SU-DHL-6 (cell line): ENCODE measurements around the gene PRICKLE1.

ENCODE experiments used
- H2AFZ ChIP-seq: fragments of 200-600 bp; sonication (generic); 2 replicates; pipeline ENCODE4 v1.6.1; 2014; ENCODE audit warnings: low read depth, mild to moderate bottlenecking, moderate library complexity, mixed read lengths, antibody characterized with exemption, low read length; ENCODE audit not compliant: severe bottlenecking
- H3F3A ChIP-seq: fragments of 200-600 bp; shearing (Covaris generic); 2 replicates; pipeline ENCODE4 v1.6.0; 2016; ENCODE audit warnings: antibody characterized with exemption, mild to moderate bottlenecking; ENCODE audit not compliant: insufficient read depth
- H3K27ac ChIP-seq: fragments of 200-600 bp; sonication (generic); 2 replicates; pipeline ENCODE4 v1.5.1; 2016; ENCODE audit warnings: low read depth, mild to moderate bottlenecking, low read length, moderate library complexity, mixed read lengths
- H3K27me3 ChIP-seq: fragments of 200-600 bp; sonication (generic), shearing (Covaris generic); 2 replicates; pipeline ENCODE4 v1.6.0; 2014; ENCODE audit warnings: mild to moderate bottlenecking, low read length
- H3K36me3 ChIP-seq: fragments of 200-600 bp; sonication (generic); 2 replicates; pipeline ENCODE4 v1.6.1; 2014; ENCODE audit warnings: mild to moderate bottlenecking, low read length, mixed read lengths
- H3K4me2 ChIP-seq: fragments of 300-600, 200-600 bp; shearing (Covaris generic), sonication (generic); 2 replicates; pipeline ENCODE4 v1.6.0; 2014; ENCODE audit warnings: low read length, low read depth, mild to moderate bottlenecking; ENCODE audit not compliant: poor library complexity, severe bottlenecking
- H3K4me3 ChIP-seq: fragments of 200-600 bp; sonication (generic); 2 replicates; pipeline ENCODE4 v1.5.1; 2014; ENCODE audit warnings: antibody characterized with exemption, low read length, mild to moderate bottlenecking, mixed read lengths; ENCODE audit not compliant: insufficient read depth, poor library complexity, severe bottlenecking
- H3K79me2 ChIP-seq: fragments of 200-600 bp; sonication (generic); 2 replicates; pipeline ENCODE4 v1.6.1; 2014; ENCODE audit warnings: mild to moderate bottlenecking, low read length, moderate library complexity; ENCODE audit not compliant: insufficient read depth
- H3K9ac ChIP-seq: fragments of 200-600 bp; sonication (generic); 2 replicates; pipeline ENCODE4 v1.7.0; 2014; ENCODE audit warnings: mild to moderate bottlenecking, low read length
- H3K9me2 ChIP-seq: fragments of 200-600 bp; sonication (generic); replicated peaks from 2 replicates; pipeline ENCODE4 v1.6.1; 2014; ENCODE audit warnings: low read length; ENCODE audit not compliant: insufficient read depth
- H3K9me3 ChIP-seq: fragments of 200-600 bp; sonication (generic); 2 replicates; pipeline ENCODE4 v1.6.1; 2014; ENCODE audit warnings: low read length, mixed read lengths; ENCODE audit not compliant: insufficient read depth
- H4K20me1 ChIP-seq: fragments of 200-600 bp; sonication (generic); 2 replicates; pipeline ENCODE4 v1.6.1; 2014; ENCODE audit warnings: low read depth, mild to moderate bottlenecking, antibody characterized with exemption, low read length, moderate library complexity, mixed read lengths
- EZH2phosphoT487 ChIP-seq: fragments of 200-600 bp; sonication (generic), shearing (Covaris generic); conservative IDR thresholded peaks from 2 replicates; pipeline ENCODE4 v1.6.1; 2018; ENCODE audit warnings: mild to moderate bottlenecking, antibody characterized with exemption, low read length, moderate library complexity, mixed read lengths
- TF ChIP-seq, protein P1 (sequence below): fragments of 200-600 bp; sonication (generic); IDR thresholded peaks from one replicate; pipeline ENCODE4 v1.5.1; 2017; ENCODE audit warnings: antibody characterized with exemption, mild to moderate bottlenecking, low read length, moderate library complexity; ENCODE audit not compliant: insufficient read depth, poor library complexity, severe bottlenecking

PRICKLE1 gene

DNA sequence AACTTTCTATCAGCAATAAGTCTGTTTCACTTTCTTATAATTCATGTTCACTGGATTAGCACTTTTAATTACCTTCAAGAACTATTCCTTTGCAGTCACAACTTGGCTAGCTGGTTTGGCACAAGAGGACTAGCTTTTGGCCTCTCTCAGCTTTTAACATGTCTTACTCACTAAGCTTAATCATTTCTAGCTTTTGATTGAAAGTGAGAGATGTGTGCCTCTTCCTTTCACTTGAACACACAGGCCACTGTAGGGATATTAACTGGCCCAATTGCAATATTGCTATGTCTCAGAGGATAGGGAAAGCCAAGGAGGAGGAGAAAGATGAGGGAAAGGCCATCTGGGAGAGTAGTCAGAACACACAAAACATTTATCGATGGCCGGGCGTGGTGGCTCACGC is 92.7 kb downstream of the PRICKLE1 start:
- Histone ChIP-seq H3K9me2 (no peaks in the 10 kb centered on the region), H3K4me3 (no peak overlapping the region), H3K9ac (no peak overlapping the region), H3K27ac (no peak overlapping the region), H2AFZ (no peak overlapping the region), H3K79me2 (no peaks in the 10 kb centered on the region), H3K36me3 (no peaks in the 10 kb centered on the region), H3F3A (no peaks in the 10 kb centered on the region), H3K27me3 (no peaks in the 10 kb centered on the region), H3K4me2 (no peak overlapping the region), H3K9me3 (no peaks in the 10 kb centered on the region), H4K20me1 (no peaks in the 10 kb centered on the region)
- no peak for TF ChIP-seq EZH2phosphoT487
- TF ChIP-seq, protein P1, sequence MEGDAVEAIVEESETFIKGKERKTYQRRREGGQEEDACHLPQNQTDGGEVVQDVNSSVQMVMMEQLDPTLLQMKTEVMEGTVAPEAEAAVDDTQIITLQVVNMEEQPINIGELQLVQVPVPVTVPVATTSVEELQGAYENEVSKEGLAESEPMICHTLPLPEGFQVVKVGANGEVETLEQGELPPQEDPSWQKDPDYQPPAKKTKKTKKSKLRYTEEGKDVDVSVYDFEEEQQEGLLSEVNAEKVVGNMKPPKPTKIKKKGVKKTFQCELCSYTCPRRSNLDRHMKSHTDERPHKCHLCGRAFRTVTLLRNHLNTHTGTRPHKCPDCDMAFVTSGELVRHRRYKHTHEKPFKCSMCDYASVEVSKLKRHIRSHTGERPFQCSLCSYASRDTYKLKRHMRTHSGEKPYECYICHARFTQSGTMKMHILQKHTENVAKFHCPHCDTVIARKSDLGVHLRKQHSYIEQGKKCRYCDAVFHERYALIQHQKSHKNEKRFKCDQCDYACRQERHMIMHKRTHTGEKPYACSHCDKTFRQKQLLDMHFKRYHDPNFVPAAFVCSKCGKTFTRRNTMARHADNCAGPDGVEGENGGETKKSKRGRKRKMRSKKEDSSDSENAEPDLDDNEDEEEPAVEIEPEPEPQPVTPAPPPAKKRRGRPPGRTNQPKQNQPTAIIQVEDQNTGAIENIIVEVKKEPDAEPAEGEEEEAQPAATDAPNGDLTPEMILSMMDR: no peak

DNA sequence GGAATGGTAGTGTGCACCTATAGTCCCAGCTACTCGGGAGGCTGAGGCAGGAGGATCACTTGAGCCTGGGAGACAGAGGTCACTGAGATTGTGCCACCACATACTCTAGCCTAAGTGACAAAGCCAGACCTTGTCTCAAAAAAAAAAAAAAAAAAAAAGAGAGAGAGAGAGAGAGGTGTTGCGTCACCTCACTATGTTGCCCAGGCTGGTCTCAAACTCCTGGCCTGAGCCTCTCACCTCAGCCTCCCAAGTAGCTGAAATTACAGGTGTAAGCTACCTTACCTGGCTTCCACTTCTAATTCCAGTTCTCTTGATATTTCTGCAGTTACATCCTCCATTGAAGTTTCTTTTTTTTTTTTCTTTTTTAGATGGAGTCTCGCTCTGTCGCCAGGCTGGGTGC is 94.3 kb downstream of the PRICKLE1 start:
- H3K4me2 ChIP-seq: no peak overlapping the region
- H3K27ac ChIP-seq: no peak overlapping the region
- H4K20me1 ChIP-seq: no peaks in the 10 kb centered on the region
- TF ChIP-seq EZH2phosphoT487: no peak
- TF ChIP-seq, protein P1: no peak
- H3K9me2 ChIP-seq: no peaks in the 10 kb centered on the region
- H3K27me3 ChIP-seq: no peaks in the 10 kb centered on the region
- no peak overlapping the region for H3K9ac ChIP-seq
- no peaks in the 10 kb centered on the region for H3K9me3 ChIP-seq
- H2AFZ ChIP-seq: no peak overlapping the region
- no peak overlapping the region for H3K4me3 ChIP-seq
- no peaks in the 10 kb centered on the region for H3K36me3 ChIP-seq
- no peaks in the 10 kb centered on the region for H3K79me2 ChIP-seq
- no peaks in the 10 kb centered on the region for H3F3A ChIP-seq

DNA sequence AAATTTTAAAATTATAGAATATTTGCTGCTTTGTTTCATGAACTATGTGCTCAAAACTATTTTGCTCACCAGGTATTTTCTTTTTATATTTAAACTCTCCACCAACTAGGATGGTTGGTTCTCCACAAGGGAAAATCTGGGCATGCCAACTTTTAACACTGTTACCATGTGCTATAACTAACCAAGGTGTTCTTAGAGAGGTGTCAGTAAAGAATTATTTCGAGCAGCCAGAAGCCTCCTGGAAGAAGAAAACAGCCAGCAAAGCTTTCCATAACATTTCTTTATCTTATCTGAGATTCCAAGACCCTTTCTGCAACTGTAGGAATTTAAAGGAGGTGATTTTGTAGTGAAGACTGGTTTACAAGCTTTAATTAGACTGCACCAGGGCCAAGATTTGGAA is 97.3 kb downstream of the PRICKLE1 start:
- H3K9ac ChIP-seq: no peak overlapping the region
- no peaks in the 10 kb centered on the region for H3K9me2 ChIP-seq
- H3K79me2 ChIP-seq: no peaks in the 10 kb centered on the region
- H3F3A ChIP-seq: no peaks in the 10 kb centered on the region
- H3K4me3 ChIP-seq: no peak overlapping the region
- no peaks in the 10 kb centered on the region for H3K9me3 ChIP-seq
- H3K27ac ChIP-seq: no peak overlapping the region
- no peak overlapping the region for H2AFZ ChIP-seq
- H3K36me3 ChIP-seq: no peaks in the 10 kb centered on the region
- H3K27me3 ChIP-seq: no peaks in the 10 kb centered on the region
- H3K4me2 ChIP-seq: no peak overlapping the region
- no peak for TF ChIP-seq EZH2phosphoT487
- TF ChIP-seq, protein P1: no peak
- no peaks in the 10 kb centered on the region for H4K20me1 ChIP-seq
